Endothelial cell of umbilical vein (primary cell): Measurements from ENCODE around the gene REL. TPM values are rescaled to one million over a fixed set of nuclear protein-coding genes. Genes with fewer than 3 reads are reported as not detected.

ENCODE experiments used
- BruUV-seq: library from RNA; stranded (reverse); fragments of 400-500 nt; replicated peaks from 2 replicates; lab custom pipeline; 2021; lab: Mats Ljungman, UMichigan
- CTCF ChIA-PET: fragments of 300-600, 350-600 bp; sonication (Branson Sonifier 250); formaldehyde crosslinking; loops from one replicate; lab custom pipeline; 2021; ENCODE audit warnings: antibody characterized with exemption, inconsistent platforms; lab: Charles Lee
- POLR2A ChIA-PET: fragments of 300-600, 350-600 bp; sonication (Branson Sonifier 250); formaldehyde crosslinking; loops from one replicate; lab custom pipeline; 2021; ENCODE audit warnings: antibody characterized with exemption, inconsistent platforms; lab: Charles Lee
- DNase-seq: peaks from one replicate; pipeline ENCODE4 v3.0.0-alpha.2; 2011; ENCODE audit warnings: low read depth, low spot score
- FAIRE-seq: peaks from 2 replicates; lab custom pipeline; 2011; peaks lifted over from hg19 to GRCh38; lab: Jason Lieb, UNC
- H2AFZ ChIP-seq: 2 replicates; pipeline ENCODE4 v1.6.0; 2012; ENCODE audit warnings: low read depth, low read length, control low read depth, inconsistent platforms
- H3K27ac ChIP-seq: 2 replicates; pipeline ENCODE4 v1.5.1; 2011; ENCODE audit warnings: low read depth, mild to moderate bottlenecking, control low read depth, low read length, moderate library complexity; ENCODE audit not compliant: insufficient read depth
- H3K27me3 ChIP-seq, 2 experiments: 2 replicates each; pipeline versions ENCODE4 v1.6.0 to v1.6.1; 2011; ENCODE audit warnings: low read length in 2 of 2, mixed read lengths in 1 of 2; ENCODE audit not compliant: control insufficient read depth in 2 of 2, insufficient read depth in 2 of 2
- H3K36me3 ChIP-seq, 2 experiments: 2 replicates in 1 of 2; 3 replicates in 1 of 2; pipeline ENCODE4 v1.5.1; 2011; ENCODE audit warnings: low read length in 2 of 2, mild to moderate bottlenecking in 1 of 2, moderate library complexity in 1 of 2; ENCODE audit not compliant: control insufficient read depth in 2 of 2, insufficient read depth in 2 of 2; ENCODE audit errors: extremely low read depth in 1 of 2
- H3K4me1 ChIP-seq: 3 replicates; pipeline ENCODE4 v1.5.1; 2011; ENCODE audit warnings: mild to moderate bottlenecking, low read length; ENCODE audit not compliant: control insufficient read depth, insufficient read depth; ENCODE audit errors: extremely low read depth
- H3K4me2 ChIP-seq: 2 replicates; pipeline ENCODE4 v1.6.1; 2011; ENCODE audit warnings: low read length, control low read depth, mixed read lengths; ENCODE audit not compliant: insufficient read depth
- H3K4me3 ChIP-seq, 3 experiments: fragments of 200-600 bp in 1 of 3; sonication (generic), shearing (Covaris generic) in 1 of 3; replicated peaks in 1 of 3; 2 replicates each; pipeline ENCODE4 v1.5.1; 2011 to 2016; ENCODE audit warnings: control low read depth in 3 of 3, low read length in 3 of 3, mild to moderate bottlenecking in 2 of 3, inconsistent platforms in 1 of 3, low read depth in 1 of 3, moderate library complexity in 1 of 3; ENCODE audit not compliant: insufficient read depth in 1 of 3
- H3K79me2 ChIP-seq: 2 replicates; pipeline ENCODE4 v1.6.0; 2012; ENCODE audit warnings: low read length, inconsistent platforms; ENCODE audit not compliant: control insufficient read depth, insufficient read depth
- H3K9ac ChIP-seq: replicated peaks from 2 replicates; pipeline ENCODE3; 2011; ENCODE audit warnings: low read length, control low read depth; ENCODE audit not compliant: insufficient read depth; ENCODE audit errors: extremely low read depth
- H3K9me1 ChIP-seq: replicated peaks from 3 replicates; pipeline ENCODE4 v1.6.0; 2011; ENCODE audit warnings: mild to moderate bottlenecking, low read length; ENCODE audit not compliant: control insufficient read depth, insufficient read depth; ENCODE audit errors: extremely low read depth
- H3K9me3 ChIP-seq: replicated peaks from 2 replicates; pipeline ENCODE4 v1.5.1; 2012; ENCODE audit warnings: low read length, inconsistent platforms; ENCODE audit not compliant: control insufficient read depth, insufficient read depth
- H4K20me1 ChIP-seq: replicated peaks from 2 replicates; pipeline ENCODE3; 2011; ENCODE audit warnings: mild to moderate bottlenecking, low read length; ENCODE audit not compliant: control insufficient read depth, insufficient read depth; ENCODE audit errors: extremely low read depth
- CTCF ChIP-seq, 2 donors: IDR thresholded peaks; 1 replicate in 1 of 2; 2 replicates in 1 of 2; pipeline ENCODE4 v1.5.1; 2011; ENCODE audit warnings: low read length in 2 of 2, mild to moderate bottlenecking in 2 of 2, moderate library complexity in 2 of 2, control low read depth in 1 of 2, inconsistent platforms in 1 of 2, low read depth in 1 of 2; ENCODE audit not compliant: insufficient read depth in 1 of 2; ENCODE audit errors: extremely low read depth in 1 of 2
- EZH2 ChIP-seq: IDR thresholded peaks from 2 replicates; pipeline ENCODE4 v1.6.1; 2012; ENCODE audit warnings: borderline replicate concordance, low read depth, mild to moderate bottlenecking, moderate library complexity, low read length, inconsistent platforms; ENCODE audit not compliant: severe bottlenecking
- FOS ChIP-seq: IDR thresholded peaks from 2 replicates; pipeline ENCODE4 v1.6.1; 2011; ENCODE audit warnings: mild to moderate bottlenecking, low read length, moderate library complexity, borderline replicate concordance; ENCODE audit not compliant: insufficient read depth
- GATA2 ChIP-seq: IDR thresholded peaks from 2 replicates; pipeline ENCODE4 v1.7.0; 2011; ENCODE audit warnings: low read depth, mild to moderate bottlenecking, moderate library complexity, mixed read lengths, low read length; ENCODE audit not compliant: insufficient read length, insufficient read depth
- JUN ChIP-seq: IDR thresholded peaks from 2 replicates; pipeline ENCODE4 v1.6.1; 2011; ENCODE audit warnings: borderline replicate concordance, low read depth; ENCODE audit not compliant: insufficient read length, insufficient read depth
- MAX ChIP-seq: IDR thresholded peaks from 2 replicates; pipeline ENCODE4 v1.6.1; 2011; ENCODE audit not compliant: insufficient read depth, insufficient read length
- MYC ChIP-seq: IDR thresholded peaks from one replicate; pipeline ENCODE4 v1.6.1; 2011; ENCODE audit warnings: mild to moderate bottlenecking, low read depth, low read length
- POLR2A ChIP-seq: IDR thresholded peaks from 2 replicates; pipeline ENCODE4 v1.6.1; 2012; ENCODE audit warnings: low read depth, mild to moderate bottlenecking, control low read depth, low read length
- POLR2AphosphoS5 ChIP-seq: IDR thresholded peaks from 2 replicates; pipeline ENCODE4 v1.6.1; 2012; ENCODE audit warnings: low read depth, mild to moderate bottlenecking, control low read depth, low read length, moderate library complexity; ENCODE audit not compliant: insufficient read depth
- dilution Hi-C: fragments of 300-500 bp; cut with MboI; formaldehyde crosslinking; loops from one replicate; pipeline ENCODE4 v1.15.0; 2019; ENCODE audit warnings: low sequenced_read_pairs; ENCODE audit not compliant: extremely low pct_ligation_motif_present
- intact Hi-C: fragments of 100-400 bp; cut with micrococcal nuclease; formaldehyde crosslinking; loops from one replicate; pipeline ENCODE4 v1.10.0; 2022
- polyA plus RNA-seq, 4 experiments: library from polyadenylated mRNA; depleted of rRNA in 3 of 4; stranded (reverse) in 3 of 4; unstranded in 1 of 4; fragments of >200 nt; gene quantifications; 2 replicates each; pipeline versions ENCODE4 v1.2.1 to v1.2.3, GENCODE V29; 2011 to 2012; ENCODE audit warnings: missing spikeins in 1 of 4
- total RNA-seq: library from RNA; stranded (reverse); gene quantifications from 2 replicates; pipeline ENCODE4 v1.2.3, GENCODE V29; 2021

Gene REL
- total and polyA plus RNA-seq, 2 donors (not counting 3 experiments of a cell fraction or from before 2014, with no cell fraction given) = 3.5 to 12.8 TPM

GRCh38 chr2:60925994-60926740, 44.8 kb downstream of the REL start:
- POLR2A ChIA-PET = no interaction called here
- Histone ChIP-seq H3K9ac (no peak overlapping the region), H3K9me3 (no peaks in the 10 kb centered on the region), H2AFZ (no peak overlapping the region), H3K79me2 (no peaks in the 10 kb centered on the region), H3K27ac (no peak overlapping the region), H3K4me2 (no peak overlapping the region), H3K27me3 (no peaks in the 10 kb centered on the region), H4K20me1 (no peaks in the 10 kb centered on the region), H3K36me3 (peaks cover 6 to 13% of the 10 kb centered on the region in 2 experiments), H3K9me1 (no peaks in the 10 kb centered on the region), H3K4me3 (no peak overlapping the region), H3K4me1 (no peaks in the 10 kb centered on the region)
- intact Hi-C loops (no loop called here), dilution Hi-C loops (no loop called here)
- FAIRE-seq = no peak
- TF ChIP-seq POLR2AphosphoS5 = no peak
- no peak for TF ChIP-seq EZH2
- no peak for TF ChIP-seq CTCF (IDR thresholded peaks at IDR 0.05; ENCODE audit: extremely low read depth in 1 of 2, insufficient read depth in 1 of 2, low read depth in 1 of 2, low read length in 2 of 2)
- no peak for TF ChIP-seq MAX
- TF ChIP-seq JUN = no peak
- no peak for TF ChIP-seq FOS
- no peak for TF ChIP-seq GATA2
- TF ChIP-seq POLR2A = no peak
- no peak for TF ChIP-seq MYC
- BruUV-seq = no TSS peak
- peak; percentile 19 for DNase-seq
- CTCF ChIA-PET = interaction anchor here (1.6 kb wide), 1 partner anchor 72 kb away, joined by 5 read pairs; no protein-coding TSS in a partner anchor
